Immature natural killer cell (primary cell): ENCODE data around the gene RBFOX1. TPM values are rescaled to one million over a fixed set of nuclear protein-coding genes. Genes with fewer than 3 reads are reported as not detected.
"Not testable (repeated sequence)": the region's sequence is repeated elsewhere in the genome, so short reads cannot be mapped to it uniquely, and the experiment has no call there.

Experiments used
- DNase-seq, 3 donors: peaks; one replicate each; pipeline ENCODE4 v3.0.0; 2022; ENCODE audit warnings: mixed read lengths in 1 of 3
- H3K27ac Mint-ChIP-seq, 6 donors: one replicate each; pipeline ENCODE4 v1.8.0; 2020; ENCODE audit warnings: mixed read lengths in 6 of 6, mild to moderate bottlenecking in 5 of 6, inconsistent platforms in 4 of 6, moderate library complexity in 3 of 6
- H3K27me3 Mint-ChIP-seq, 3 donors: one replicate each; pipeline ENCODE4 v1.8.0; 2020 to 2021; ENCODE audit warnings: low read depth in 3 of 3, mild to moderate bottlenecking in 3 of 3, mixed read lengths in 3 of 3, moderate library complexity in 3 of 3, inconsistent platforms in 1 of 3
- H3K36me3 Mint-ChIP-seq, 3 donors: one replicate each; pipeline ENCODE4 v1.8.0; 2020; ENCODE audit warnings: mixed read lengths in 3 of 3, inconsistent platforms in 2 of 3, mild to moderate bottlenecking in 2 of 3
- H3K4me1 Mint-ChIP-seq, 2 donors: one replicate each; pipeline ENCODE4 v1.8.0; 2020; ENCODE audit warnings: inconsistent platforms in 2 of 2, mild to moderate bottlenecking in 2 of 2, mixed read lengths in 2 of 2, moderate library complexity in 1 of 2
- H3K4me3 Mint-ChIP-seq, 5 donors: one replicate each; pipeline ENCODE4 v1.8.0; 2020; ENCODE audit warnings: mild to moderate bottlenecking in 5 of 5, mixed read lengths in 5 of 5, inconsistent platforms in 3 of 5, moderate library complexity in 3 of 5
- H3K9me3 Mint-ChIP-seq, 6 donors: one replicate each; pipeline ENCODE4 v1.8.0; 2020; ENCODE audit warnings: mild to moderate bottlenecking in 6 of 6, mixed read lengths in 6 of 6, inconsistent platforms in 4 of 6, moderate library complexity in 3 of 6
- polyA plus RNA-seq, 3 donors: library from polyadenylated mRNA; unstranded; fragments of 300-500 nt; fragmentation: Illumina TruSeq; gene quantifications; one replicate each; pipeline ENCODE4 v1.2.3, GENCODE V29; 2021

The RBFOX1 gene
- polyA plus RNA-seq, 3 donors from 2014 or later: not detected

GRCh38 chr16:7501868-7502267, 169.2 kb downstream of the RBFOX1 start:
- no peaks in the 10 kb centered on the region for H3K36me3 Mint-ChIP-seq
- no peak overlapping the region for H3K27ac Mint-ChIP-seq
- H3K4me1 Mint-ChIP-seq: no peaks in the 10 kb centered on the region
- peaks cover 0 to 19% (median 6%) of the 10 kb centered on the region in 6 donors for H3K9me3 Mint-ChIP-seq
- H3K27me3 Mint-ChIP-seq: peaks cover 0 to 2% (median 0%) of the 10 kb centered on the region in 3 donors
- no peak for DNase-seq
- H3K4me3 Mint-ChIP-seq: no peak overlapping the region

- not testable (repeated sequence) for DNase-seq, H3K4me1 Mint-ChIP-seq, H3K4me3 Mint-ChIP-seq, H3K36me3 Mint-ChIP-seq, H3K27me3 Mint-ChIP-seq, H3K27ac Mint-ChIP-seq
- peaks cover 0 to 13% (median 5%) of the 10 kb centered on the region in 6 donors for H3K9me3 Mint-ChIP-seq
These were observed 170.0 kb downstream of the RBFOX1 start for GRCh38 chr16:7502591-7503157.

GRCh38 chr16:7503666-7504065, 171.0 kb downstream of the RBFOX1 start:
- Mint-ChIP-seq H3K4me3 (no peak overlapping the region), H3K4me1 (no peaks in the 10 kb centered on the region), H3K27ac (no peak overlapping the region), H3K9me3 (peaks cover 0 to 16% (median 5%) of the 10 kb centered on the region in 6 donors), H3K36me3 (no peaks in the 10 kb centered on the region), H3K27me3 (peaks cover 0 to 2% (median 0%) of the 10 kb centered on the region in 3 donors)
- no peak for DNase-seq

- no peaks in the 10 kb centered on the region for H3K4me1 Mint-ChIP-seq
These were observed 172.2 kb downstream of the RBFOX1 start for GRCh38 chr16:7504844-7505243.

GRCh38 chr16:7505495-7505894, 172.8 kb downstream of the RBFOX1 start:
- no peak for DNase-seq
- Mint-ChIP-seq H3K27me3 (no peaks in the 10 kb centered on the region), H3K4me3 (no peak overlapping the region), H3K9me3 (peaks cover 0 to 23% (median 4%) of the 10 kb centered on the region in 6 donors), H3K4me1 (no peaks in the 10 kb centered on the region), H3K36me3 (no peaks in the 10 kb centered on the region), H3K27ac (no peak overlapping the region)

More at GRCh38 chr16:7504844-7505243, 172.2 kb downstream of the RBFOX1 start:
- no peaks in the 10 kb centered on the region for H3K36me3 Mint-ChIP-seq
- no peak overlapping the region for H3K4me3 Mint-ChIP-seq
- no peak overlapping the region for H3K27ac Mint-ChIP-seq
- no peak for DNase-seq
- no peaks in the 10 kb centered on the region for H3K27me3 Mint-ChIP-seq
- peaks cover 0 to 23% (median 3%) of the 10 kb centered on the region in 6 donors for H3K9me3 Mint-ChIP-seq

GRCh38 chr16:7506363-7506762, 173.7 kb downstream of the RBFOX1 start:
- no peaks in the 10 kb centered on the region for H3K36me3 Mint-ChIP-seq
- H3K4me3 Mint-ChIP-seq: no peak overlapping the region
- H3K4me1 Mint-ChIP-seq: no peaks in the 10 kb centered on the region
- no peak for DNase-seq
- H3K27me3 Mint-ChIP-seq: no peaks in the 10 kb centered on the region
- H3K9me3 Mint-ChIP-seq: peaks cover 0 to 23% (median 4%) of the 10 kb centered on the region in 6 donors
- H3K27ac Mint-ChIP-seq: no peak overlapping the region

- DNase-seq: no peak
- Mint-ChIP-seq H3K36me3 (no peaks in the 10 kb centered on the region), H3K4me1 (no peaks in the 10 kb centered on the region), H3K27ac (no peak overlapping the region), H3K4me3 (no peak overlapping the region), H3K27me3 (no peaks in the 10 kb centered on the region), H3K9me3 (peaks cover 0 to 23% (median 2%) of the 10 kb centered on the region in 6 donors)
These were observed 176.0 kb downstream of the RBFOX1 start for GRCh38 chr16:7508656-7509055.

GRCh38 chr16:7509963-7510601, 177.4 kb downstream of the RBFOX1 start:
- Mint-ChIP-seq H3K27ac (no peak overlapping the region), H3K9me3 (peaks cover 0 to 36% (median 3%) of the 10 kb centered on the region in 6 donors), H3K36me3 (no peaks in the 10 kb centered on the region), H3K4me1 (no peaks in the 10 kb centered on the region), H3K27me3 (no peaks in the 10 kb centered on the region), H3K4me3 (no peak overlapping the region)
- no peak for DNase-seq

- DNase-seq: no peak
- Mint-ChIP-seq H3K36me3 (no peaks in the 10 kb centered on the region), H3K4me3 (no peak overlapping the region), H3K27me3 (no peaks in the 10 kb centered on the region), H3K9me3 (peaks cover 0 to 37% (median 3%) of the 10 kb centered on the region in 6 donors), H3K4me1 (no peaks in the 10 kb centered on the region), H3K27ac (no peak overlapping the region)
These were observed 179.1 kb downstream of the RBFOX1 start for GRCh38 chr16:7511549-7512260.

- H3K27me3 Mint-ChIP-seq: peaks cover 0 to 1% (median 0%) of the 10 kb centered on the region in 3 donors
- H3K36me3 Mint-ChIP-seq: no peaks in the 10 kb centered on the region
- H3K4me1 Mint-ChIP-seq: no peaks in the 10 kb centered on the region
- no peak overlapping the region for H3K27ac Mint-ChIP-seq
- no peak overlapping the region for H3K4me3 Mint-ChIP-seq
- no peak for DNase-seq
- H3K9me3 Mint-ChIP-seq: peaks cover 0 to 45% (median 3%) of the 10 kb centered on the region in 6 donors
These were observed 179.9 kb downstream of the RBFOX1 start for GRCh38 chr16:7512503-7512902.

GRCh38 chr16:7513429-7513828, 180.8 kb downstream of the RBFOX1 start:
- Mint-ChIP-seq H3K9me3 (peaks cover 0 to 44% (median 3%) of the 10 kb centered on the region in 6 donors), H3K27me3 (peaks cover 0 to 3% (median 0%) of the 10 kb centered on the region in 3 donors), H3K36me3 (no peaks in the 10 kb centered on the region), H3K4me3 (no peak overlapping the region), H3K4me1 (no peaks in the 10 kb centered on the region), H3K27ac (no peak overlapping the region)
- no peak for DNase-seq

GRCh38 chr16:7515543-7515942, 182.9 kb downstream of the RBFOX1 start:
- Mint-ChIP-seq H3K4me3 (no peak overlapping the region), H3K9me3 (peaks cover 0 to 43% (median 4%) of the 10 kb centered on the region in 6 donors), H3K36me3 (no peaks in the 10 kb centered on the region), H3K27ac (no peak overlapping the region), H3K4me1 (no peaks in the 10 kb centered on the region), H3K27me3 (peaks cover 0 to 3% (median 0%) of the 10 kb centered on the region in 3 donors)
- no peak for DNase-seq

GRCh38 chr16:7517496-7517895, 184.9 kb downstream of the RBFOX1 start:
- Mint-ChIP-seq H3K27me3 (peaks cover 0 to 3% (median 0%) of the 10 kb centered on the region in 3 donors), H3K27ac (no peak overlapping the region), H3K9me3 (peaks cover 0 to 42% (median 4%) of the 10 kb centered on the region in 6 donors), H3K36me3 (no peaks in the 10 kb centered on the region), H3K4me1 (no peaks in the 10 kb centered on the region), H3K4me3 (no peak overlapping the region)
- DNase-seq: no peak

- Mint-ChIP-seq H3K27ac (no peak overlapping the region), H3K4me1 (no peaks in the 10 kb centered on the region), H3K4me3 (no peak overlapping the region), H3K27me3 (peaks cover 0 to 3% (median 0%) of the 10 kb centered on the region in 3 donors), H3K36me3 (no peaks in the 10 kb centered on the region), H3K9me3 (peaks cover 0 to 42% (median 4%) of the 10 kb centered on the region in 6 donors)
- no peak for DNase-seq
These were observed 185.5 kb downstream of the RBFOX1 start for GRCh38 chr16:7518158-7518557.
